Ammon's horn (tissue), 1 donor: ENCODE measurements around the gene TBC1D22A.
"Not testable (repeated sequence)": the region's sequence is repeated elsewhere in the genome, so short reads cannot be mapped to it uniquely, and the experiment has no call there.

ENCODE experiments used
- DNase-seq: peaks from one replicate; pipeline ENCODE4 v3.0.0-alpha.2; 2016; ENCODE audit warnings: low spot score

Gene TBC1D22A

GRCh38 chr22:46972901-46973831 is 210.7 kb downstream of the TBC1D22A start:
- no peak for DNase-seq

GRCh38 chr22:46974077-46974476 is 211.6 kb downstream of the TBC1D22A start:
- DNase-seq, result no peak

- no peak for DNase-seq
These were observed 212.5 kb downstream of the TBC1D22A start for GRCh38 chr22:46974631-46975585.

GRCh38 chr22:46976143-46976542 is 213.7 kb downstream of the TBC1D22A start:
- DNase-seq, result no peak

GRCh38 chr22:46976598-46976997 is 214.1 kb downstream of the TBC1D22A start:
- DNase-seq, result no peak

GRCh38 chr22:46977656-46978343 is 215.3 kb downstream of the TBC1D22A start:
- no peak for DNase-seq

- not testable (repeated sequence) for DNase-seq
These were observed 216.2 kb downstream of the TBC1D22A start for GRCh38 chr22:46978668-46979067.

- no peak for DNase-seq
These were observed 217.1 kb downstream of the TBC1D22A start for GRCh38 chr22:46979506-46979905.

- DNase-seq, result no peak
These were observed 217.9 kb downstream of the TBC1D22A start for GRCh38 chr22:46980392-46980791.

GRCh38 chr22:46982635-46983034 is 220.2 kb downstream of the TBC1D22A start:
- DNase-seq, result no peak

- DNase-seq, result no peak
These were observed 220.6 kb downstream of the TBC1D22A start for GRCh38 chr22:46983046-46983445.

- DNase-seq, result no peak
These were observed 222.5 kb downstream of the TBC1D22A start for GRCh38 chr22:46984751-46985506.

GRCh38 chr22:46985507-46985882 is 223.0 kb downstream of the TBC1D22A start:
- DNase-seq, result no peak

GRCh38 chr22:46986788-46987187 is 224.3 kb downstream of the TBC1D22A start:
- no peak for DNase-seq

- DNase-seq, result no peak
These were observed 228.6 kb downstream of the TBC1D22A start for GRCh38 chr22:46990937-46991550.

- no peak for DNase-seq
These were observed 229.2 kb downstream of the TBC1D22A start for GRCh38 chr22:46991666-46992065.

GRCh38 chr22:46992121-46992731 is 229.8 kb downstream of the TBC1D22A start:
- no peak for DNase-seq

- no peak for DNase-seq
These were observed 231.2 kb downstream of the TBC1D22A start for GRCh38 chr22:46993633-46994032.

GRCh38 chr22:46994265-46994664 is 231.8 kb downstream of the TBC1D22A start:
- no peak for DNase-seq

GRCh38 chr22:46994983-46995382 is 232.5 kb downstream of the TBC1D22A start:
- no peak for DNase-seq
